HUES64 (cell line): ENCODE results near the gene CGN. TPM values are rescaled to one million over a fixed set of nuclear protein-coding genes. Genes with fewer than 3 reads are reported as not detected.

Source experiments
- H3K27ac ChIP-seq: 2 replicates; pipeline ENCODE4 v1.7.0; 2013; ENCODE audit warnings: low read depth, low read length, inconsistent platforms
- H3K27me3 ChIP-seq: 2 replicates; pipeline ENCODE4 v1.6.1; 2013; ENCODE audit warnings: mild to moderate bottlenecking, low read length; ENCODE audit not compliant: insufficient read depth
- H3K36me3 ChIP-seq: 2 replicates; pipeline ENCODE4 v1.6.1; 2013; ENCODE audit warnings: mild to moderate bottlenecking, low read length; ENCODE audit not compliant: insufficient read depth
- H3K4me1 ChIP-seq: 2 replicates; pipeline ENCODE4 v1.6.1; 2013; ENCODE audit warnings: mild to moderate bottlenecking, low read length, moderate library complexity; ENCODE audit not compliant: insufficient read depth
- H3K4me3 ChIP-seq: 2 replicates; pipeline ENCODE4 v1.5.1; 2013; ENCODE audit warnings: mild to moderate bottlenecking, low read length, moderate library complexity
- H3K9ac ChIP-seq: 2 replicates; pipeline ENCODE4 v1.6.1; 2013; ENCODE audit warnings: mild to moderate bottlenecking, low read depth, low read length
- H3K9me3 ChIP-seq: 2 replicates; pipeline ENCODE4 v1.6.1; 2013; ENCODE audit warnings: low read depth, low read length; ENCODE audit not compliant: insufficient read depth
- WGBS: fragments of 150-250, 120-280 bp; methylation state at CpG from one replicate; pipeline ENCODE4 v1.1.7; 2013; ENCODE audit warnings: missing lambda C conversion rate; 5-methylcytosine and 5-hydroxymethylcytosine counted together
- polyA plus RNA-seq, 2 experiments: library from polyadenylated mRNA; stranded (reverse); fragments of 50-300 nt; gene quantifications; one replicate each; pipeline ENCODE4 v1.2.3, GENCODE V29; 2013

Gene CGN, protein sequence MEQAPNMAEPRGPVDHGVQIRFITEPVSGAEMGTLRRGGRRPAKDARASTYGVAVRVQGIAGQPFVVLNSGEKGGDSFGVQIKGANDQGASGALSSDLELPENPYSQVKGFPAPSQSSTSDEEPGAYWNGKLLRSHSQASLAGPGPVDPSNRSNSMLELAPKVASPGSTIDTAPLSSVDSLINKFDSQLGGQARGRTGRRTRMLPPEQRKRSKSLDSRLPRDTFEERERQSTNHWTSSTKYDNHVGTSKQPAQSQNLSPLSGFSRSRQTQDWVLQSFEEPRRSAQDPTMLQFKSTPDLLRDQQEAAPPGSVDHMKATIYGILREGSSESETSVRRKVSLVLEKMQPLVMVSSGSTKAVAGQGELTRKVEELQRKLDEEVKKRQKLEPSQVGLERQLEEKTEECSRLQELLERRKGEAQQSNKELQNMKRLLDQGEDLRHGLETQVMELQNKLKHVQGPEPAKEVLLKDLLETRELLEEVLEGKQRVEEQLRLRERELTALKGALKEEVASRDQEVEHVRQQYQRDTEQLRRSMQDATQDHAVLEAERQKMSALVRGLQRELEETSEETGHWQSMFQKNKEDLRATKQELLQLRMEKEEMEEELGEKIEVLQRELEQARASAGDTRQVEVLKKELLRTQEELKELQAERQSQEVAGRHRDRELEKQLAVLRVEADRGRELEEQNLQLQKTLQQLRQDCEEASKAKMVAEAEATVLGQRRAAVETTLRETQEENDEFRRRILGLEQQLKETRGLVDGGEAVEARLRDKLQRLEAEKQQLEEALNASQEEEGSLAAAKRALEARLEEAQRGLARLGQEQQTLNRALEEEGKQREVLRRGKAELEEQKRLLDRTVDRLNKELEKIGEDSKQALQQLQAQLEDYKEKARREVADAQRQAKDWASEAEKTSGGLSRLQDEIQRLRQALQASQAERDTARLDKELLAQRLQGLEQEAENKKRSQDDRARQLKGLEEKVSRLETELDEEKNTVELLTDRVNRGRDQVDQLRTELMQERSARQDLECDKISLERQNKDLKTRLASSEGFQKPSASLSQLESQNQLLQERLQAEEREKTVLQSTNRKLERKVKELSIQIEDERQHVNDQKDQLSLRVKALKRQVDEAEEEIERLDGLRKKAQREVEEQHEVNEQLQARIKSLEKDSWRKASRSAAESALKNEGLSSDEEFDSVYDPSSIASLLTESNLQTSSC
- 15.1 TPM for polyA plus RNA-seq (2013, experiment 1 of 2)
- 16.2 TPM for polyA plus RNA-seq (2013, experiment 2 of 2)

GRCh38 chr1:151510957-151511635 is at the start of gene CGN:
CGN (plus strand) TSS chr1:151511387; CDS start chr1:151518520, 7,133 bp downstream.
- Histone ChIP-seq H3K27ac (peak within 1 kb of the TSS; percentile 92), H3K4me1 (peaks cover 40% of the 10 kb centered on the region), H3K9me3 (no peaks in the 10 kb centered on the region), H3K9ac (peak within 1 kb of the TSS; percentile 90), H3K36me3 (no peaks in the 10 kb centered on the region), H3K27me3 (0 out of 2 replicates have a peak, but pooled peaks cover 2% of the 10 kb centered on the region), H3K4me3 (peak within 1 kb of the TSS; percentile 93)
- whole genome bisulfite sequencing = under 1% methylated on average over 68 of the region's 68 CpGs

DNA sequence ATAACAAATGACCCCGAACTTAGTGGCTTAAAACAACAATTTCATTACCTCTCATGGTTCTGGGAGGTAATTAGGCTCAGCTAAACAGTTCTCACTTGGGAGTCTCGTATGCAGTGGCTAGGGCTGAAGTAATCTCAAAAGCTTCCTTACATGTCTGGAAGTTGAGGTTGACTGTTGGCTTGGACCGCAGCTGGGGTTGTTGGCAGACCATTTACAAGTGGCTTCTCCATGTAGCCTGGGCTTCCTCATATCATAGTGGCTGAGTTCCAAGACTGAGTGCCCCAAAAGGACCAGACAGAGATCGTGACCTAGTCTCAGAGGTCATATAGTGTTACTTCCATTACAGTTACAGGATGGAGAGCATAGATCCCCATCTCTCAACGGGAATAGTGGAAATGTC is 49.5 kb upstream of the CGN start:
- Histone ChIP-seq H3K4me3 (no peak overlapping the region), H3K9me3 (no peaks in the 10 kb centered on the region), H3K9ac (no peak overlapping the region), H3K27ac (no peak overlapping the region), H3K27me3 (peaks cover 8% of the 10 kb centered on the region; the same call in 1 of the 2 replicates), H3K36me3 (no peaks in the 10 kb centered on the region), H3K4me1 (peaks cover 12% of the 10 kb centered on the region)
- 92% methylated on average over 4 of the region's 5 CpGs for WGBS

- WGBS = no CpG with 5 or more reads among the region's 1 CpG
- H3K27me3 ChIP-seq = peaks cover 8% of the 10 kb centered on the region; the same call in 1 of the 2 replicates
- H3K27ac ChIP-seq = no peak overlapping the region
- H3K9me3 ChIP-seq = no peaks in the 10 kb centered on the region
- no peak overlapping the region for H3K9ac ChIP-seq
- peaks cover under 1% of the 10 kb centered on the region for H3K4me1 ChIP-seq
- no peaks in the 10 kb centered on the region for H3K36me3 ChIP-seq
- H3K4me3 ChIP-seq = no peak overlapping the region
Measured at GRCh38 chr1:151465026-151465425, 46.2 kb upstream of the CGN start.

DNA sequence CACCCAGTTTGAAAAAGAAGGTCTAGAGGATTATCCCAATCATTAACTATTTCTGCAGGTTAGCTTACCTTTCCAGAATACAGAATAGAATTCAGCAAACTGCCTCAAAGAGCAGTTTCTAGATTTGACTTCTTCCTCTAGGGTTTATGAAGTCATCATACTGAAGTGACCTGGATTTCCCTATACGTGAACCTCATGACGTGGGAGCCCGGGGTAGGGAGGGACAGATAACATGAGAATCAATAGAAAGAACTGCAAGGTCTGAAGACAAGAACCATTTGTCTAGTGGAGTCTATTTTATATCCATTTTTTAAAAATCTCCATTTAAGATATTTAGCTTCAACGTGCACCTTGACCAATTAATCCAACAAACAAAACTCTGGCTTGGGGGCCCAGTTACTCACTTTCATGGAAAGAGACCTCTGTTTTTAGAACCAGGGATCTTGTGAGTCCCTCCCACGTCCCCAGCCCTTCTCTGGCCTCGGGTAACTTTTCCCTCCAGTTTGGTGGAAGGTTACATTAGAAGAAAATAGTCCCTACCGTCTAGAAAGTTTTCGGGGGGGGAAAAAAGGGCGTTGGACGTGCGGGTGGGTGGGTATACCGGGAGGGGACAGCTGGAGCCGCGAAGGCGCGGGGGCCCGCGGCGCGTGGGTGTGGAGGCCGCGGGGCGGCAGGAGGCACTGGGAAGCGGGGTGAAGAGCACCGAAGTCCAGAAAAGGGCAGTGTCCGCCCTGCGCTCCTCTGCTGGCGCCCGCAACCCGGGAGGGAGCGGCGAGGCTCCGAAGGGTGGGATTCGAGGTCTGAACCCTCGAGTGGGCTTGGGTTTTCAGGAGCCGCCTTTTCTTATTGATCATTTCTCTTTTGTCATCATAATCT is 38.1 kb upstream of the CGN start:
- Histone ChIP-seq H3K9ac (peak overlapping the region; percentile 54), H3K36me3 (no peaks in the 10 kb centered on the region), H3K27ac (no peak overlapping the region), H3K9me3 (no peaks in the 10 kb centered on the region), H3K4me3 (peak overlapping the region; percentile 56), H3K27me3 (no peaks in the 10 kb centered on the region), H3K4me1 (peaks cover 8% of the 10 kb centered on the region; the same call in 1 of the 2 replicates)
- WGBS = 22% methylated on average over 36 of the region's 36 CpGs

DNA sequence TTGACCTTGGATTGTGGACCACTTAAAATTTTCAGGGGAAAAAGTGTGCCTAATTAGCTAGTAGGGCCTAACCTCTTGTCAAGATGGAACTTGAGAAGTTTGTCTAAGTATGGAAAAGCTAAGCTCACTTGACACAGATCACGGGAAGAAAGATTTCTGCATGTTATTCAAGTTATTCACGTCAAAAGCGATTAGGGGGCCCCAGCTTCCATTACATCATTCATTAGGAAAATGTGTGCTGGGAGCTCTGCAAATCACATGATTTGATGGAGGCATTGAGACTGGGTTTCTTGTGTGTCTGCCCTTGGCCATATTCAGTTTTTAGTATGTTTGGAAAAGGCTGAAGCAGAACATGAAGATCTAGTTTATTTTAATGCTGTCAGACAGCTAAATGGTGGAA is 36.4 kb upstream of the CGN start:
- no peak overlapping the region for H3K9ac ChIP-seq
- H3K27ac ChIP-seq = no peak overlapping the region
- H3K9me3 ChIP-seq = no peaks in the 10 kb centered on the region
- H3K36me3 ChIP-seq = no peaks in the 10 kb centered on the region
- H3K4me1 ChIP-seq = peaks cover 8% of the 10 kb centered on the region; the same call in 1 of the 2 replicates
- WGBS = 86% methylated on average over 3 of the region's 3 CpGs
- no peaks in the 10 kb centered on the region for H3K27me3 ChIP-seq
- no peak overlapping the region for H3K4me3 ChIP-seq

DNA sequence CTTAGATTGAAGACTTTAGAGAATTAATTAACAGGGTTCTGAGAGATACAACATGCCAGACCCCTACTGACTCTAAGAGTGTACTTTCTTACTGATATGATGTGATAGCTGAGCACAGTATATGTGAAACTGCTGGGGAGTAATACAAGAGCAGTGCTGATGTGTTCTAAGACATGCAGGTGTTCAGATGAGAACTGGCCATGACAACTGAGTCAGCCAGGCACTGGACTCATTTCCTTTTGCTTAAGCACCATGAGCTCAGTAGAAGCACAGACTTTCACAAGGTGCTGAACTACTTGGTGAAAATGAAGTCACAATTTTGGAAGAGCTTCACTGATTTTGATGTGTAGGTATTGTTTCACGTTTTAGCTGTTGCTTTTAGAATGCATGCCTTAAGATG is 36.0 kb upstream of the CGN start:
- H3K27me3 ChIP-seq = no peaks in the 10 kb centered on the region
- no peaks in the 10 kb centered on the region for H3K9me3 ChIP-seq
- H3K27ac ChIP-seq = no peak overlapping the region
- H3K4me1 ChIP-seq = peaks cover 8% of the 10 kb centered on the region; the same call in 1 of the 2 replicates
- 76% methylated on average over 1 of the region's 1 CpG for WGBS
- no peaks in the 10 kb centered on the region for H3K36me3 ChIP-seq
- no peak overlapping the region for H3K9ac ChIP-seq
- no peak overlapping the region for H3K4me3 ChIP-seq

GRCh38 chr1:151476083-151476482 is 35.1 kb upstream of the CGN start:
- Histone ChIP-seq H3K27ac (no peak overlapping the region), H3K36me3 (no peaks in the 10 kb centered on the region), H3K9ac (no peak overlapping the region), H3K27me3 (no peaks in the 10 kb centered on the region), H3K9me3 (no peaks in the 10 kb centered on the region), H3K4me1 (peaks cover 8% of the 10 kb centered on the region; the same call in 1 of the 2 replicates), H3K4me3 (no peak overlapping the region)
- WGBS = 91% methylated on average over 6 of the region's 6 CpGs

DNA sequence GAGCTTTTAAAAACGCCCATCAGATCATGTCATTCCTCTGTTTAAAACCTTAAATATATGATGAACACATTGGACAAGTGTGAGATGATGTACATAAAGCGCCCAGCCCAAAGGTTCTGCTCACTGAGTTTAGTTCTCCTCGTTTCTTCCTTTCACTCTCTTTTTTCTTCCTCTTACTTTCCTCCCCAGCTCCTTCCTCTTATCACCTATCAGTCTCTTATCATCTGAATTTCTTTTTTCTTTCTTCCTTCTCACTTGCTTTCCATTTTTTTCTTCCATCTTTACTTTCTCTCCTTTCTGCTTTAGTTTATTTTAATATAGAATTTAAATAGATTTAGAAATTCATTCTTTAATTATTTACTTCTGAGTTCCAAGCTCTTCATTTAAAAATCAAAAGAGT is 34.1 kb upstream of the CGN start:
- Histone ChIP-seq H3K27me3 (no peaks in the 10 kb centered on the region), H3K36me3 (no peaks in the 10 kb centered on the region), H3K27ac (no peak overlapping the region), H3K4me3 (no peak overlapping the region), H3K4me1 (peaks cover 8% of the 10 kb centered on the region; the same call in 1 of the 2 replicates), H3K9ac (no peak overlapping the region), H3K9me3 (no peaks in the 10 kb centered on the region)
- WGBS = 85% methylated on average over 3 of the region's 3 CpGs

GRCh38 chr1:151478140-151478812 is 32.9 kb upstream of the CGN start:
- Histone ChIP-seq H3K36me3 (no peaks in the 10 kb centered on the region), H3K4me1 (0 out of 2 replicates have a peak, but pooled peaks cover 3% of the 10 kb centered on the region), H3K9me3 (no peaks in the 10 kb centered on the region), H3K9ac (no peak overlapping the region), H3K4me3 (no peak overlapping the region), H3K27me3 (no peaks in the 10 kb centered on the region), H3K27ac (no peak overlapping the region)
- 71% methylated on average over 1 of the region's 1 CpG for WGBS
